HG03039 (cell line): ENCODE measurements around the gene HS3ST3A1.
"Not testable (repeated sequence)": the region's sequence is repeated elsewhere in the genome, so short reads cannot be mapped to it uniquely, and the experiment has no call there.

Source experiments
- ATAC-seq: cut with Tn5 transposase; IDR thresholded peaks from one replicate; pipeline ENCODE4 v1.9.1; 2021; ENCODE audit warnings: mild to moderate bottlenecking, moderate library complexity; ENCODE audit not compliant: unreplicated experiment

HS3ST3A1 gene

GRCh38 chr17:13498184-13498583, 103.5 kb downstream of the HS3ST3A1 start:
- no peak for ATAC-seq

DNA sequence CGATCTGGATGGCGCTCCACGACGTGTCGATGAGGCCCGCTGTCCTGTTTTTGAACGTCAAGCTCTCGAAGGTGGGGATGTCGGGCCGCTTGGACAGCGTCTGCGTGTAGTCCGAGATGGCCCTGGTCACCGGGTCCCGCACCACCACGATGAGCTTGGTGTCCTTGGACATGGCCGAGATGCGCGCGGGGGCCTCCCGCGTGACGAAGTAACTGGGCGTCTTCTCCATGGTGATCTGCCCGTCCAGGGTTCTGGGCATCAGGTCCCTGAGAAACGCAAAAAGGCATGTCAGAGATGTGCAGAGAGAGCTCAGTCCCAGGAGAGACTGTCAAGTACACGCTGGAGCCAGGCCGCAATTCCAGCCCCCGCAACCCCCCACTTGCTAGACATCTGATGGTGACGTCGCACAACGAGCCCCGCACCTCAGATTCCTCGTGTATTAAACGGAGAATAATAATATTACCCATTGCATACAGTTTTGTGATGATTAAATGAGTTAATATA, 105.1 kb downstream of the HS3ST3A1 start:
- not testable (repeated sequence) for ATAC-seq

DNA sequence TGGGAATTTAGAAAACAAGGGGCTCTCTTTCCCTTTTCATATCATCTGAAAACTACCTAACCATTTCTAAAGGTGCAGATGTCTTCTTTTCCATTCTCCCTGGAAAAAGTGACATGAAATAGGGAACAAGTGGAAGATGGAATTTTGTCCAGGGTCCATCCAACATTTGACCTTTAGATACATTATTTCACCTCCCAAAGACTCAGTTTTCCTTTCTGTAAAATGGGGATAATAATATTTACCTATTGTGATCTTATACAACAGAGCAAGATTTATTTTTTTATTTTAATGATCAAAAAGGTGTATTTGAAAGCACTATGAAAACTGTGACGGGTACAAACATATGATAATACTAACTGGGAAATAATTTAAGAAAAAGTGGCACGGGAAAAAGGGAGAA, 106.3 kb downstream of the HS3ST3A1 start:
- ATAC-seq = no peak

DNA sequence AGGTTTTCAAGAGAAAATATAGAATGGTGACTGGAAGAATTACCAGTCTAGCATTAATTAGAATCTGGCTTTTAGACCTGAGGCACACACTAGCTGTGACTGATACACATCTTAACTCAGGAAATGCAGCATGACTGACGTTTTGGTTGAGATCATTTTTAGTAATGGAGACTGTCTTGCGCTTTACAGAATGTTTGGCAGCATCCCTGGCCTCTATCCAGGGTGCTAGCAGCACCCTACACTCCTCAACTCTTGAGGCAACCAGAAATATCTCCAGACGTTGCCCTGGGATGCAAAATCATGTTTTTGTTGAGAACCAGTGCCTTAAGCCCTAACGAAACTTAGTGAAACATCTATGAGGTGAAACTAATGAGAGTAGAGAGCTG, 109.0 kb downstream of the HS3ST3A1 start:
- ATAC-seq = no peak

DNA sequence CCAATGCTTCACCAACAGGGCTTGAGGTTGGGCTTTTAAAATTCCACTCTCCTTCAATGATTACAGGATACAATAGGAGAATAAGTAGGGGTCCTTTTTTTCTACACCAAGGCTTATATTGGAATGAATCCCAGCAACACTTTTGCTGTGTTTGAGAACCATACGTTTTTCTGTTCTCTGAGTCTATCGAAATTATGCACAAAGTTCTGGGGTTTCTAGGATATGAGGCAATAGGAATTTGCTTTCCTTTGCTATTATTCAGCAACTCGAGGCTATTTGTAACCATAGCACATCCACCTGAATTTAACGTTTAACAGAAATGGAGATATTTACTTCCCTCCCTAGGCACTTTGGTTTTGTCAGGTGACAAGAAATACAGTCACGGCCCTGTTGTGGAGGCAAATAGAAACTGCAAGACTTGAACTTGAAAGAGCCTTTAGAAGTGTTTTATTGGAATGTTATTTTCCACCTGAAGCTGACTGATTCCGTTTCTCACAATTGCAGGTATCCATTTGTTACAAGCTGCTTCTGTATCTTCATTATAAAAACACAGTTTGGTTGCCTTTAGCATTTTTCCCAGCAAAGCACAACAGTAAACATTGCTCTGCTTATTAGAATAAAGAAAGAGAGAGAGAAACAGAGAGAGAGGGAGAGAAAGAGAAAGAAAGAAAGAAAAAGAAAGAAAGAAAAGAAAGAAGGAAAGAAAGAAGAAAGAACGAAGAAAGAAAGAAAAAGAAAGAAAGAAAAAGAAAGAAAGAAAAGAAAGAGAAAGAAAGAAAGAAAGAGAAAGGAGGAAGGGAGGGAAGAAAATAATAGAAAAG, 109.6 kb downstream of the HS3ST3A1 start:
- ATAC-seq = no peak

- no peak for ATAC-seq
These were observed 110.2 kb downstream of the HS3ST3A1 start for GRCh38 chr17:13491491-13491890.

GRCh38 chr17:13490906-13491482, 110.7 kb downstream of the HS3ST3A1 start:
- no peak for ATAC-seq

- no peak for ATAC-seq
These were observed 111.3 kb downstream of the HS3ST3A1 start for GRCh38 chr17:13490427-13490826.

GRCh38 chr17:13485327-13485726, 116.4 kb downstream of the HS3ST3A1 start:
- ATAC-seq = no peak

- no peak for ATAC-seq
These were observed 117.7 kb downstream of the HS3ST3A1 start for GRCh38 chr17:13484020-13484419.

DNA sequence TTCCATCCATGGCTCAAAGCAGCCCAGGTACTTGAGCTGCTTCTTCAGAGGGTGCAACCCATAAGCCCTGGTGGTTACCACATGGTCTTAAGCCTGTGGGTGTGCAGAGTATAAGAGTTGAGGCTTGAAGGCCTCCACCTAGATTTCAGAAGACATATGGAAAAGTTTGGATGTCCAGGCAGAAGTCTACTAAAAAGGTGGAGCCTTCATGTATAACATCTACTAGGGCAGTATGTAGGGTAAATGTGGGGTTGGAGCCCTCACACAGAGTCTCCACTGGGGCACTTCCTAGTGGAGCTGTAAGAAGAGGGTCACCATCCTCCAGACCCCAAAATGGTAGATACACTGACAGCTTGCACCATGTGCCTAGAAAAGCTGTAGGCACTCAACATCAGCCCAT, 120.9 kb downstream of the HS3ST3A1 start:
- ATAC-seq = no peak

DNA sequence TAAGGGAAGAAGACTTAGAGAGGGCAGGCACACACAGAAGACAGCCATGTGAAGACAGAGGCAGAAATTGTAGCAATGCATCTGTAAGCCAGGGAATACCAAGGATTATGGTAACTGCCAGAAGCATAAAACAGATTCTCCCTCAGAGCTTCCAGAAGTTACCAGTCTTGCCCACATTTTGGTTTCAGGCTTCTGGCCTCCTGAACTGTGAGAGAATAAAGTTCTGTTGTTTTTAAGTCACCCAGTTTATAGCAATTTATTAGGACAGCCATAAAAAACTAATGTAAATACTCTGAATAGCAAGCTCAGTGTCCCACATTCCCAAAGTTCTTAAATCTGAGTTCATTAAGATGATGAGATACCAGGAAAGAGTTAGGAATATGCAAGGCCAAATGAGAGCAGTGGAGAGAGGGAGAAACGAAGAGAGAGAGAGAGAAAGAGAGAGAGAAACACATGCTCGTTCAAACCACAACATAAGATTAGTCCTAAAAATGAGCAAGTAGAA, 123.4 kb downstream of the HS3ST3A1 start:
- ATAC-seq = no peak

- no peak for ATAC-seq
These were observed 124.5 kb downstream of the HS3ST3A1 start for GRCh38 chr17:13477180-13477611.

DNA sequence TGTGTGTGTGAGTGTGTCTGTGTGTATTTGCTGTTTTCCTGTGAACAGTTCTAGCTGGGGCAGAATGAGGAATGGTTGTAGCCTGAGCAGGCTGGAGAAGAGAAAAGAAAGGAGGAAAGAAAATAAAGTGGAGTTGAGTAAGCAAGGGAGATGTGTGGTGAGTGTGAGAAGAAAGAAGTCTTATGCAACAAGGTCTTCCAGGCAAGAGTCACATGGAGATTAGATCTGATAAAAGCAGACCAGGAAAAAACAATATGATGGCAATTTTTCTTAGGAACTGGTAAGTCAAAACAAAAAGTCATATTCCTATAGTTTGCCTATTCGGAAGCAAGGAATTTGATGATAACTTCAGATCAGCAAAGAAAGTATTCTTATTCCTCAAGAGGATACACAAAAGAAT, 125.0 kb downstream of the HS3ST3A1 start:
- ATAC-seq = no peak

DNA sequence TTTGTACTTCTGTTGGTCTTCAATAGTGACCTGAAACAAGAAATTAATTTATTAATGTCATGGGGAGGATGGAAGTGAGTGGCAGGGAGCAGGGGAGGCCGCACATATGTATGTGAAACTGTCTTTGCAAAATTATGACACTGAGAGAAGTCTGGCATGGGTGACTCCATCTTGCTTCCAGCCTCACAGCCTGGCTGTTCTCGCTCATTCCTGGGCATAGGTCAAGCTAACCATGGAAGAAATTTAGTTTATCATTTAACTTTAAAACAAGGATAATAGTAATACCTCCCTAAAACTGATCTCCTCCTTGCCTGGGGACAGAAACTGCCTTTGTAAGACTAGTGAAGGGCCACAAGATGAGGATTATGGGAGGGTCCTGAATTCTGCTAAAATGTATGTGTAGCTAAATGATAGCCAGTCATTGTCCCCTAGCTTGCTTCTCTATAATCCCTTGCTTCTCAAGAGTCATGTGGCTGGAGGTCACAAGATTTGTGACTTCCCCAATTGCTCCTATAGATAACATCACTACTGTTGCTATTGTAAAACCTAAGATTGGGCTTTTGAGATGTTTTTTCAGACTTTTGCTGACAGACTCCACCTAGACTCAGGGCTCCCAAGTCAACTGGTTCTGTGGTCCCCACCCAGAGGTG, 126.0 kb downstream of the HS3ST3A1 start:
- ATAC-seq = no peak

GRCh38 chr17:13474073-13474800, 127.5 kb downstream of the HS3ST3A1 start:
- ATAC-seq = no peak

DNA sequence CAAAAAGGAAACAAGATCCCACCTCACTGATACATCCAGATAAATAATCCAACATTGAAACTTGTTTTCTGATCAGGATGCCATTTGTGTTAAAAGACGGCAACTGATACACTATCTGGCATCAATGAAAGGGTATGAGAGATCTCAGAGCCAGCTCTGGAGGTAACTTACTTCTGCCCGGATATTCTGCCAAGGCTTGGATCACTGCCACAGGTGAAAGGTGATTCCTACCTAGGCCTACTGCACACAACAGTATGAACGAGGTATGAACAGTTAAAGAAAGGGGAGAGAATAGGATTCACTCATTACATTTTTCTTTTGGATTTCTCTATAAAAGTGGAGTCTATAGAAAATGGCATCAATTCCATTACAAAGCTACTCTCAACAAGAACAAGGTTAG, 136.1 kb downstream of the HS3ST3A1 start:
- no peak for ATAC-seq

GRCh38 chr17:13462673-13463124, 139.0 kb downstream of the HS3ST3A1 start:
- ATAC-seq = no peak

GRCh38 chr17:13462146-13462545, 139.6 kb downstream of the HS3ST3A1 start:
- no peak for ATAC-seq

GRCh38 chr17:13460261-13461000, 141.3 kb downstream of the HS3ST3A1 start:
- no peak for ATAC-seq
